Measurements from ENCODE around the gene WDR82.
"Not testable (repeated sequence)": the region's sequence is repeated elsewhere in the genome, so short reads cannot be mapped to it uniquely, and the experiment has no call there.

WDR82 gene

GRCh38 chr3:52288674-52289073 lies 10.2 kb upstream of the WDR82 start:
- Histone ChIP-seq H3K9me3 (ENCODE audit: control insufficient read depth, low read length) (no peaks in the 10 kb centered on the region), H3K36me3 (ENCODE audit: control insufficient read depth, insufficient read depth, low read length) (no peaks in the 10 kb centered on the region), H3K27ac (ENCODE audit: insufficient read depth, low read depth, low read length, poor library complexity, severe bottlenecking) (no peak overlapping the region), H3K4me3 (ENCODE audit: insufficient read depth, low read depth, low read length) (peak overlapping the region; percentile 73), H3K27me3 (ENCODE audit: control insufficient read depth, insufficient read depth, low read length, poor library complexity, severe bottlenecking) (no peaks in the 10 kb centered on the region), H3K4me1 (ENCODE audit: control insufficient read depth, insufficient read depth, low read length) (peaks cover 6% of the 10 kb centered on the region)
- WGBS, 2 experiments, result 92 to 94% methylated on average over 6 of the region's 6 CpGs

GRCh38 chr3:52286777-52287110 lies 8.3 kb upstream of the WDR82 start:
- Histone ChIP-seq H3K9me3 (ENCODE audit: control insufficient read depth, low read length) (no peaks in the 10 kb centered on the region), H3K36me3 (ENCODE audit: control insufficient read depth, insufficient read depth, low read length) (no peaks in the 10 kb centered on the region), H3K4me3 (ENCODE audit: insufficient read depth, low read depth, low read length) (peak overlapping the region; percentile 73), H3K27ac (ENCODE audit: insufficient read depth, low read depth, low read length, poor library complexity, severe bottlenecking) (no peak overlapping the region), H3K4me1 (ENCODE audit: control insufficient read depth, insufficient read depth, low read length) (peaks cover 6% of the 10 kb centered on the region), H3K27me3 (ENCODE audit: control insufficient read depth, insufficient read depth, low read length, poor library complexity, severe bottlenecking) (no peaks in the 10 kb centered on the region)
- WGBS, 2 experiments, result 91% methylated on average over 8 of the region's 8 CpGs

- H3K27ac ChIP-seq (ENCODE audit: insufficient read depth, low read depth, low read length, poor library complexity, severe bottlenecking); H3K36me3 ChIP-seq (ENCODE audit: control insufficient read depth, insufficient read depth, low read length); H3K9me3 ChIP-seq (ENCODE audit: control insufficient read depth, low read length); H3K4me3 ChIP-seq (ENCODE audit: insufficient read depth, low read depth, low read length); H3K27me3 ChIP-seq (ENCODE audit: control insufficient read depth, insufficient read depth, low read length, poor library complexity, severe bottlenecking): not testable (repeated sequence)
- H3K4me1 ChIP-seq (ENCODE audit: control insufficient read depth, insufficient read depth, low read length), result peaks cover 11% of the 10 kb centered on the region
- WGBS, 2 experiments, result 83 to 92% methylated on average over 4 of the region's 4 CpGs
Measured at GRCh38 chr3:52284051-52284450, 5.6 kb upstream of the WDR82 start.

GRCh38 chr3:52283306-52283705 lies 4.9 kb upstream of the WDR82 start:
- Histone ChIP-seq H3K9me3 (ENCODE audit: control insufficient read depth, low read length) (no peaks in the 10 kb centered on the region), H3K27ac (ENCODE audit: insufficient read depth, low read depth, low read length, poor library complexity, severe bottlenecking) (no peak overlapping the region), H3K36me3 (ENCODE audit: control insufficient read depth, insufficient read depth, low read length) (no peaks in the 10 kb centered on the region), H3K4me1 (ENCODE audit: control insufficient read depth, insufficient read depth, low read length) (peaks cover 11% of the 10 kb centered on the region), H3K27me3 (ENCODE audit: control insufficient read depth, insufficient read depth, low read length, poor library complexity, severe bottlenecking) (no peaks in the 10 kb centered on the region), H3K4me3 (ENCODE audit: insufficient read depth, low read depth, low read length) (no peak overlapping the region)
- 90 to 94% methylated on average over 1 of the region's 1 CpG for WGBS, 2 experiments

- no peak overlapping the region for H3K4me3 ChIP-seq (ENCODE audit: insufficient read depth, low read depth, low read length)
- 93 to 95% methylated on average over 8 of the region's 8 CpGs for WGBS, 2 experiments
- peaks cover 11% of the 10 kb centered on the region for H3K4me1 ChIP-seq (ENCODE audit: control insufficient read depth, insufficient read depth, low read length)
- H3K27me3 ChIP-seq (ENCODE audit: control insufficient read depth, insufficient read depth, low read length, poor library complexity, severe bottlenecking), result no peaks in the 10 kb centered on the region
- no peak overlapping the region for H3K27ac ChIP-seq (ENCODE audit: insufficient read depth, low read depth, low read length, poor library complexity, severe bottlenecking)
- H3K36me3 ChIP-seq (ENCODE audit: control insufficient read depth, insufficient read depth, low read length), result no peaks in the 10 kb centered on the region
- H3K9me3 ChIP-seq (ENCODE audit: control insufficient read depth, low read length), result no peaks in the 10 kb centered on the region
Measured at GRCh38 chr3:52281981-52282801, 3.7 kb upstream of the WDR82 start.

- Histone ChIP-seq H3K27me3 (ENCODE audit: control insufficient read depth, insufficient read depth, low read length, poor library complexity, severe bottlenecking) (no peaks in the 10 kb centered on the region), H3K27ac (ENCODE audit: insufficient read depth, low read depth, low read length, poor library complexity, severe bottlenecking) (no peak overlapping the region), H3K9me3 (ENCODE audit: control insufficient read depth, low read length) (no peaks in the 10 kb centered on the region), H3K4me1 (ENCODE audit: control insufficient read depth, insufficient read depth, low read length) (peaks cover 10% of the 10 kb centered on the region), H3K4me3 (ENCODE audit: insufficient read depth, low read depth, low read length) (no peak overlapping the region), H3K36me3 (ENCODE audit: control insufficient read depth, insufficient read depth, low read length) (no peaks in the 10 kb centered on the region)
- 86 to 92% methylated on average over 6 of the region's 6 CpGs for WGBS, 2 experiments
Measured at GRCh38 chr3:52280050-52280461, 1.6 kb upstream of the WDR82 start.

GRCh38 chr3:52279596-52279995 lies 1.1 kb upstream of the WDR82 start:
- Histone ChIP-seq H3K27ac (ENCODE audit: insufficient read depth, low read depth, low read length, poor library complexity, severe bottlenecking) (peak overlapping the region; percentile 27), H3K36me3 (ENCODE audit: control insufficient read depth, insufficient read depth, low read length) (no peaks in the 10 kb centered on the region), H3K9me3 (ENCODE audit: control insufficient read depth, low read length) (no peaks in the 10 kb centered on the region), H3K4me1 (ENCODE audit: control insufficient read depth, insufficient read depth, low read length) (peaks cover 10% of the 10 kb centered on the region), H3K27me3 (ENCODE audit: control insufficient read depth, insufficient read depth, low read length, poor library complexity, severe bottlenecking) (no peaks in the 10 kb centered on the region), H3K4me3 (ENCODE audit: insufficient read depth, low read depth, low read length) (no peak overlapping the region)
- WGBS, 2 experiments, result 71 to 78% methylated on average over 2 of the region's 2 CpGs

- Histone ChIP-seq H3K4me1 (ENCODE audit: control insufficient read depth, insufficient read depth, low read length) (peaks cover 10% of the 10 kb centered on the region), H3K36me3 (ENCODE audit: control insufficient read depth, insufficient read depth, low read length) (no peaks in the 10 kb centered on the region), H3K9me3 (ENCODE audit: control insufficient read depth, low read length) (no peaks in the 10 kb centered on the region), H3K4me3 (ENCODE audit: insufficient read depth, low read depth, low read length) (peak overlapping the region; percentile 99), H3K27ac (ENCODE audit: insufficient read depth, low read depth, low read length, poor library complexity, severe bottlenecking) (peak overlapping the region; percentile 90), H3K27me3 (ENCODE audit: control insufficient read depth, insufficient read depth, low read length, poor library complexity, severe bottlenecking) (no peaks in the 10 kb centered on the region)
- 0% methylated on average over 54 of the region's 54 CpGs for WGBS, 2 experiments
Measured at GRCh38 chr3:52277972-52278509, 408 bp downstream of the WDR82 start.

- Histone ChIP-seq H3K4me3 (ENCODE audit: insufficient read depth, low read depth, low read length) (peak overlapping the region; percentile 99), H3K27me3 (ENCODE audit: control insufficient read depth, insufficient read depth, low read length, poor library complexity, severe bottlenecking) (no peaks in the 10 kb centered on the region), H3K4me1 (ENCODE audit: control insufficient read depth, insufficient read depth, low read length) (peaks cover 10% of the 10 kb centered on the region), H3K9me3 (ENCODE audit: control insufficient read depth, low read length) (no peaks in the 10 kb centered on the region), H3K36me3 (ENCODE audit: control insufficient read depth, insufficient read depth, low read length) (no peaks in the 10 kb centered on the region), H3K27ac (ENCODE audit: insufficient read depth, low read depth, low read length, poor library complexity, severe bottlenecking) (no peak overlapping the region)
- WGBS, 2 experiments, result 3 to 5% methylated on average over 27 of the region's 28 CpGs
Measured at GRCh38 chr3:52277071-52277964, 1.1 kb downstream of the WDR82 start.

DNA sequence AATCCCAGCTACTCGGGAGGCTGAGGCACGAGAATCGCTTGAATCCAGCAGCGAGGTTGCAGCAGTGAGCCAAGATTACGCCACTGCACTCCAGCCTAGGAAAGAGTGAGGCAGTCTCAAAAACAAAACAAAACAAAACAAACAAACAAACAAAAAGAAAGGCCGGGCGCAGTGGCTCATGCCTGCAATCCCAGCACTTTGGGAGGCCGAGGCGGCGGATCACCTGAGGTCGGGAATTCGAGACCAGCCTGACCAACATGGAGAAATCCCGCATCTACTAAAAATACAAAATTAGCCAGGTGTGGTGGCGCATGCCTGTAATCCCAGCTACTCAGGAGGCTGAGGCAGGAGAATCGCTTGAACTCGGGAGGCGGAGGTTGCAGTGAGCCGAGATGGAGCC lies 3.7 kb downstream of the WDR82 start:
- not testable (repeated sequence) for H3K9me3 ChIP-seq (ENCODE audit: control insufficient read depth, low read length); H3K36me3 ChIP-seq (ENCODE audit: control insufficient read depth, insufficient read depth, low read length); H3K27me3 ChIP-seq (ENCODE audit: control insufficient read depth, insufficient read depth, low read length, poor library complexity, severe bottlenecking); H3K4me3 ChIP-seq (ENCODE audit: insufficient read depth, low read depth, low read length); H3K4me1 ChIP-seq (ENCODE audit: control insufficient read depth, insufficient read depth, low read length); H3K27ac ChIP-seq (ENCODE audit: insufficient read depth, low read depth, low read length, poor library complexity, severe bottlenecking)
- 92 to 94% methylated on average over 18 of the region's 18 CpGs for WGBS, 2 experiments
